ENCODE measurements around the gene ZNRF3. TPM values are rescaled to one million over a fixed set of nuclear protein-coding genes. Genes with fewer than 3 reads are reported as not detected.

The ZNRF3 gene
- polyA plus RNA-seq, 1 donor (not counting 4 experiments of a cell fraction or from before 2014, with no cell fraction given): 2.6 TPM

- no peak for TF ChIP-seq EZH2 (IDR thresholded peaks at IDR 0.05; ENCODE audit: low read length)
- no peak for TF ChIP-seq CTCF (optimal IDR thresholded peaks at IDR 0.05 in 1 of 3, IDR thresholded peaks at IDR 0.05 in 1 of 3, conservative IDR thresholded peaks at IDR 0.05 in 1 of 3; ENCODE audit: extremely low read depth in 1 of 3, insufficient read depth in 2 of 3, low read length in 3 of 3)
- Histone ChIP-seq H3K27ac (ENCODE audit: control insufficient read depth, insufficient read depth, low read length) (no peak overlapping the region), H3K9me1 (ENCODE audit: control insufficient read depth, extremely low read depth, insufficient read depth, low read length) (peaks cover 4% of the 10 kb centered on the region), H3K79me2 (ENCODE audit: control insufficient read depth, insufficient read depth, low read length) (peaks cover 60% of the 10 kb centered on the region), H3K4me1 (ENCODE audit: control insufficient read depth, extremely low read depth, insufficient read depth, low read length) (peaks cover 34% of the 10 kb centered on the region), H3K27me3 (ENCODE audit: control insufficient read depth, extremely low read depth, insufficient read depth, low read length) (no peaks in the 10 kb centered on the region), H3K9ac (ENCODE audit: control insufficient read depth, extremely low read depth, insufficient read depth, low read length) (no peak overlapping the region), H4K20me1 (ENCODE audit: control insufficient read depth, extremely low read depth, insufficient read depth, low read length) (peaks cover 7% of the 10 kb centered on the region), H3K36me3 (ENCODE audit: control insufficient read depth in 2 of 2, extremely low read depth in 1 of 2, insufficient read depth in 2 of 2, low read length in 2 of 2) (no peaks in the 10 kb centered on the region), H3K4me3 (ENCODE audit: control insufficient read depth in 2 of 3, extremely low read depth in 1 of 3, insufficient read depth in 2 of 3, low read depth in 1 of 3, low read length in 3 of 3) (no peak overlapping the region), H2AFZ (ENCODE audit: control insufficient read depth, low read length) (no peak overlapping the region), H3K9me3 (ENCODE audit: control insufficient read depth, low read depth, low read length) (no peaks in the 10 kb centered on the region), H3K4me2 (ENCODE audit: control insufficient read depth, extremely low read depth, insufficient read depth, low read depth, low read length) (no peak overlapping the region)
- dilution Hi-C loops (cut with MboI; ENCODE audit: extremely low pct_ligation_motif_present, low sequenced_read_pairs): no loop called here
- DNase-seq (ENCODE audit: low read depth, low spot score) (no peak), FAIRE-seq (no peak)
These were observed 6.2 kb downstream of the ZNRF3 start for GRCh38 chr22:28889478-28890024.

- no peaks in the 10 kb centered on the region for H3K9me3 ChIP-seq (ENCODE audit: control insufficient read depth, low read depth, low read length)
- H3K36me3 ChIP-seq (ENCODE audit: control insufficient read depth in 2 of 2, extremely low read depth in 1 of 2, insufficient read depth in 2 of 2, low read length in 2 of 2): no peaks in the 10 kb centered on the region
- no peak overlapping the region for H3K9ac ChIP-seq (ENCODE audit: control insufficient read depth, extremely low read depth, insufficient read depth, low read length)
- H3K79me2 ChIP-seq (ENCODE audit: control insufficient read depth, insufficient read depth, low read length): peaks cover 56% of the 10 kb centered on the region
- no peak overlapping the region for H2AFZ ChIP-seq (ENCODE audit: control insufficient read depth, low read length)
- H4K20me1 ChIP-seq (ENCODE audit: control insufficient read depth, extremely low read depth, insufficient read depth, low read length): no peaks in the 10 kb centered on the region
- no peak for TF ChIP-seq CTCF (optimal IDR thresholded peaks at IDR 0.05 in 1 of 3, IDR thresholded peaks at IDR 0.05 in 1 of 3, conservative IDR thresholded peaks at IDR 0.05 in 1 of 3; ENCODE audit: extremely low read depth in 1 of 3, insufficient read depth in 2 of 3, low read length in 3 of 3)
- TF ChIP-seq EZH2 (IDR thresholded peaks at IDR 0.05; ENCODE audit: low read length): no peak
- H3K27me3 ChIP-seq (ENCODE audit: control insufficient read depth, extremely low read depth, insufficient read depth, low read length): no peaks in the 10 kb centered on the region
- H3K27ac ChIP-seq (ENCODE audit: control insufficient read depth, insufficient read depth, low read length): no peak overlapping the region
- H3K4me2 ChIP-seq (ENCODE audit: control insufficient read depth, extremely low read depth, insufficient read depth, low read depth, low read length): no peak overlapping the region
- H3K4me3 ChIP-seq (ENCODE audit: control insufficient read depth in 2 of 3, extremely low read depth in 1 of 3, insufficient read depth in 2 of 3, low read depth in 1 of 3, low read length in 3 of 3): no peak overlapping the region
- FAIRE-seq: peak; percentile 78
- dilution Hi-C loops (cut with MboI; ENCODE audit: extremely low pct_ligation_motif_present, low sequenced_read_pairs): no loop called here
- H3K4me1 ChIP-seq (ENCODE audit: control insufficient read depth, extremely low read depth, insufficient read depth, low read length): peaks cover 25% of the 10 kb centered on the region
- DNase-seq (ENCODE audit: low read depth, low spot score): no peak
- peaks cover 2% of the 10 kb centered on the region for H3K9me1 ChIP-seq (ENCODE audit: control insufficient read depth, extremely low read depth, insufficient read depth, low read length)
These were observed 7.9 kb downstream of the ZNRF3 start for GRCh38 chr22:28891156-28891733.
